NAMALWA (cell line): ENCODE data around the gene FAM234A.
"Not testable (repeated sequence)": the region's sequence is repeated elsewhere in the genome, so short reads cannot be mapped to it uniquely, and the experiment has no call there.

Experiments used
- DNase-seq: peaks from one replicate; pipeline ENCODE4 v3.0.0-alpha.2; 2015; ENCODE audit warnings: low spot score

FAM234A gene

DNA sequence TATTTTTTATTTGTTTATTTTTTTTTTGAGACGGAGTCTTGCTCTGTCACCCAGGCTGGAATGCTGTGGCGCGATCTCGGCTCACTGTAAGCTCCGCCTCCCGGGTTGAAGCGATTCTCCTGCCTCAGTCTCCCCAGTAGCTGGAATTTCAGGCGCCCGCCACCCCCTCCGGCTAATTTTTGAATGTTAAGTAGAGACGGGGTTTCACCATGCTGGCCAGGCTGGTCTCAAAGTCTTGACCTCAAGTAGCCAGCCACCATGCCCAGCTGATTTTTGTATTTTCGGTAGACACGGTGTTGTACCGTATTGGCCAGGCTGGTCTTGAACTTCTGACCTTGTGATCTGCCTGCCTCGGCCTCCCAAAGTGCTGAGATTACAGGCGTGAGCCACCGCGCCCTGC, 4.3 kb upstream of the FAM234A start:
- DNase-seq: not testable (repeated sequence)

DNA sequence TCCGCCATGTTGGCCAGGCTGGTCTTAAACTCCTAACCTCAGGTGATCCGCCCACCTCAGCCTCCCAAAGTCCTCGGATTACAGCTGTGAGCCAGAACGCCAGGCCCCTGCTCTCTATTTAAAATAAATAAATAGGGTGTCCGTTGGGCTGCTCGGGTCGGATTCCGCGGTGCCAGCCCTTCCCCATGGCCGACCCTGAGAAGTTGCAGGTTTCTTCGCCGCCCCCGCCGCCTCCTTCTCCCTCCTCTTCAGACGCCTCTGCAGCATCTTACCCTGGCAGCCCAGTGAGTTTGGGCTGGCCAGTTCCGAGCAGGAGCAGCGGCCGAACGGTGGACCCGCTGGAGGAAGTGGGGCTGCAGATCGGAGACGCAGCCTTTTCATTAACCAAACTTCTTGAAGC, 3.7 kb upstream of the FAM234A start:
- DNase-seq: no peak

DNA sequence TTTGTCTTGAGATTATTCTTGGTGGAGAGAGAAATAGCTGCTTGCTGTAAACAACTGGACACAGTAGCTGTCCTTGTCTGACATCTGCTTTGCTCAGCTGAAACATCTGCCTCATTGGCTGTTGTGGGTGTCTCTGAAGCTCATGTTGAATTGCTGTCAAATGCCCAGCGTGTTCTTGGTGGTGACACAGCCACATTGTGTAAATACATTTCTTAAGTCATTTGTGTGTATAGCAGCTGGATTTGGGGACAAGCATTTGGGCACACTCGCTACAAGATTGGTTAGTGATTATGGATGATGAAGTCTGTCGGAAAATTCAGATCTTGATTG, 5.3 kb downstream of the FAM234A start:
- no peak for DNase-seq

DNA sequence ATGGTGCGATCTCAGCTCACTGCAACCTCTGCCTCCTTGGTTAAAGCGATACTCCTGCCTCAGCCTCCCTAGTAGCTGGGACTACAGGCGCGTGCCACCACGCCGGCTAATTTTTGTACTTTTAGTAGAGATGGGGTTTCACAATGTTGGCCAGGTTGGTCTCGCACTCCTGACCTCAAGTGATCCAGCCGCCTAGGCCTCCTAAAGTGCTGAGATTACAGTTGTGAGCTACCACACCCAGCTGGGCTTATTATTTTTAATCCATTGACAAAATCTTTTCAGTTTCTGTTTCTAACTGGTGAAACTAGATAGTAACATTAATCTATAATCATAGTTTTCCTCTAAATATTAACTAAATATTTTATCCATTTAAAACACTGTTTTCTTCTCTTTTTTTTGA, 5.9 kb downstream of the FAM234A start:
- DNase-seq: no peak

GRCh38 chr16:242281-242680, 7.7 kb downstream of the FAM234A start:
- DNase-seq: no peak

DNA sequence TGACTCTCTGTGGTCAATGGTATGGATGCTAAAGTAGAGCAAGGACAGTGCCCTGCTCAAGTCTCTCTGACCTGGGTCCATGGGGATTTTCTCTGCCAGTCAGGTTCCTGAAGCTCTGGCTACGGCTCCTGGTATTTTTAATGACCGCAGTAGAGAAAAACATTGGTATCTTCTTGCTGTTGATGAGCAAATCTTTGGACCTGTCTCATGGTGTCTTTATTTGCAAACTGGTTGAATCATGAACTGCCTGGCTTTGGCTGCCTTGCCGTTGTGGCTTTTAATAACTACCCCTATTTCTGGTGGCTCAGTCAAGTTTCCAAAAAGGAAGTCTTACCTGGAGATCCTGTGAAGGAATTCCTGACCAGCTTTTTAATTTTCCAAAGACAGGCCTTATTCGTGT, 8.7 kb downstream of the FAM234A start:
- no peak for DNase-seq

GRCh38 chr16:245105-245504, 10.5 kb downstream of the FAM234A start:
- DNase-seq: no peak

GRCh38 chr16:247027-247426, 12.4 kb downstream of the FAM234A start:
- no peak for DNase-seq

GRCh38 chr16:249431-249830, 14.8 kb downstream of the FAM234A start:
- no peak for DNase-seq

- DNase-seq: no peak
Observed at GRCh38 chr16:252366-253337, 18.0 kb downstream of the FAM234A start.

- DNase-seq: no peak
Observed at GRCh38 chr16:253833-254232, 19.2 kb downstream of the FAM234A start.

DNA sequence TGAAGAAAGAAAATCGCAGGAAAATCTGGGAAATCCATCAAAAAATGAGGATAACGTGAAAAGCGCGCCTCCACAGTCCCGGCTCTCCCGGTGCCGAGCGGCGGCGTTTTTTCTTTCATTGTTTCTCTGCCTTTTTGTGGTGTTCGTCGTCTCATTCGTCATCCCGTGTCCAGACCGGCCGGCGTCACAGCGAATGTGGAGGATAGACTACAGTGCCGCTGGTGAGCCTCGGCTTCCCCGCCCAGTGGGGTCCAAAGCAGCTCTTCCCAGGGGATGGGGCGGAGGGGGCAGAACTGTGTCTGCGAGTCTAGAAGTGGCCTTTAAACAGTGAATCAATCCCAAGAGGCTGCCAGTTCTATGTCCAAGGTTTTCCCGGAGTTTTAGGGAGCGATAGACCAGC, 19.8 kb downstream of the FAM234A start:
- no peak for DNase-seq

DNA sequence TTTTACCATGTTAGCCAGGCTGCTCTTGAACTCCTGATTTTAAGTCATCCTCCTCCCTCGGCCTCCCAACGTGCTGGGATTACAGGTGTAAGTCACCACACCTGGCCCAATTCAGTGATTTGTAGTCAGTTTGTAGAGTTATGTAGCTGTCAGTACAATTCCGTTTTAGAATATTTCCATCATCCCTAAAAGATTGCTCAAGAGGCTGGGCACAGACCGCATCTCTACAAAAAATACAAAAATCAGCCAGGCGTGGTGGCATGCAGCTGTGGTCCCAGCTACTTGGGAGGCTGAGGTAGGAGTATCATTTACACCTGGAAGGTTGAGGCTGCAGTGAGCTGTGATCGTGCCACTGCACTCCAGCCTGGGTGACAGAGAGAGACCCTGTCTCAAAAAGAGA, 20.6 kb downstream of the FAM234A start:
- DNase-seq: no peak

DNA sequence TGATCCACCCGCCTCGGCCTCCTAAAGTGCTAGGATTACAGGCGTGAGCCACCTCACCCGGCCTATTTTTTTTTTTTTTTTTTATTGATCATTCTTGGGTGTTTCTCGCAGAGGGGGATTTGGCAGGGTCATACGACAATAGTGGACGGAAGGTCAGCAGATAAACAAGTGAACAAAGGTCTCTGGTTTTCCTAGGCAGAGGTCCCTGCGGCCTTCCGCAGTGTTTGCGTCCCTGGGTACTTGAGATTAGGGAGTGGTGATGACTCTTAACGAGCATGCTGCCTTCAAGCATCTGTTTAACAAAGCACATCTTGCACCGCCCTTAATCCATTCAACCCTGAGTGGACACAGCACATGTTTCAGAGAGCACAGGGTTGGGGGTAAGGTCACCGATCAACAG, 23.5 kb downstream of the FAM234A start:
- not testable (repeated sequence) for DNase-seq

GRCh38 chr16:259226-259625, 24.6 kb downstream of the FAM234A start:
- DNase-seq: no peak

- no peak for DNase-seq
Observed at GRCh38 chr16:259814-260253, 25.2 kb downstream of the FAM234A start.

GRCh38 chr16:260326-260725, 25.7 kb downstream of the FAM234A start:
- no peak for DNase-seq

DNA sequence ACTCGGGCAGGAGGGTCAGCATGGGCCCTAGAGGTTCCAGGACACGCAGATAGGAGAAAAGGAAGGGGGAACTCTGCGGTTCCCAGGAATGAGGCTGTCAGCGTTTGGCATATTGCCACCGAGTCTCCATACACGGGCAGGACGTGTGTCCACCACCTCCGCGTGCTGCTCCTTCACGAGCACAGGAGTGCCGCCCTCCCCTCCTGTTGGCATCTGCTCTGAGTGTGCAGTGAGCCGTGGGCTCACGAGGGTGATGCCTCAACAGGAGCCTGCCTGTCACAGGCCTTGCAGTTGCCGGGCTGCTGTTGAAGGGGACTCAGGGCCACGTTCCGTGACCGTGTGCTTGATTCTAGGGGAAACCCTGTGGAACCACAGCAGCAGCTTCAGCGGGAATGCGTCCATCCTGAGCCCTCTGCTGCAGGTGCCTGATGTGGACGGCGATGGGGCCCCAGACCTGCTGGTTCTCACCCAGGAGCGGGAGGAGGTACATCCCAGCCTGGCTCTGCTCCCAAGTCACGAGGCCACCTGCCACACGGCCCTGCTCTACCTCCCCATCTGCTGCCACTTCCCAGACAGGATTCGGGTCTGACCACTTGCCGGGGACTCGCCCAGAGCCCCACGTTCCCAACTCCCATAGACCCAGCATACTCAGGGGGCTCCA, 26.5 kb downstream of the FAM234A start:
- no peak for DNase-seq

DNA sequence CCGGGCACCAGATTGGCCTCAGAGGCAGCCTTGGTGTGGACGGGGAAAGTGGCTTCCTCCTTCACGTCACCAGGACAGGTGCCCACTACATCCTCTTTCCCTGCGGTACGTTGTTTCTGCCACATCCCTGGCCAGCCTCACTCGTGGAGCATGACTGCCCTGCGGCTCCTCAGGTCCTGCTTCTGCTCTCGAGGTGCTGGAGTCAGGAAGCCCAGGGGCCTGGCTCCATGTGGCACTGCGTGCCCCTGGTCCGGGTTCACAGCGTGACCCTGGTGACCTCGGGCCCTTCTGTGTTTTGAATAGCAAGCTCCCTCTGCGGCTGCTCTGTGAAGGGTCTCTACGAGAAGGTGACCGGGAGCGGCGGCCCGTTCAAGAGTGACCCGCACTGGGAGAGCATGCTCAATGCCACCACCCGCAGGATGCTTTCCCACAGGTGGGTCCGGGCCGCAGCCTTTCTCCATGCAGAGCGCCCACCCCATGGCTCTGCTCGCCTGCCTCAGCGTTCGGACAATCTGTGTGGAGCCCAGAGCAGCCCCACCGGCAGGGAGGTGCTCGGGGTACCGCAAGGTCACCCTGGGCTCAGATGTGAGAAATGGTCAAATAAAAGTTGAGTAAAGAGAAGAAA, 27.6 kb downstream of the FAM234A start:
- no peak for DNase-seq

DNA sequence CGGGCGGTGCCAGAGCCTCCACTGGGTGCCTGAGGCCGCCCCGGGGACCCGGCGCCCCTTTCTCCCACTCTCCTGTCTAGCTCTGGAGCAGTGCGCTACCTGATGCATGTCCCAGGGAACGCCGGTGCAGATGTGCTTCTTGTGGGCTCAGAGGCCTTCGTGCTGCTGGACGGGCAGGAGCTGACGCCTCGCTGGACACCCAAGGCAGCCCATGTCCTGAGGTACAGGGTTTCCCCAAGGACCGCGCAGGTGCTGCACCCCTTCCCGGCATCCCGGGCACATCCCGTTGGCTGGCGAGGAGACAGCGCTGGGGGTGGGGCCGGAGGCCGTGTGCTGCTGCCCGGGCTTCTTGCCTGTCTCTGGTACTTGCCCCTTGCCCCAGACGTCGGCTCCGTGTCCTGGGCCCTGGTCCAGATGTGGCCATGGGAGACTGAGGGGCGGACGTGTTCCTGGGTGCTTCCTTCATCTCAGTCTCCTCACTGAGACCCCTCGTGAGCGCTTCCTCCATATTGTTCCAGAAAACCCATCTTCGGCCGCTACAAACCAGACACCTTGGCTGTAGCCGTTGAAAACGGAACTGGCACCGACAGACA, 28.7 kb downstream of the FAM234A start:
- no peak for DNase-seq

DNA sequence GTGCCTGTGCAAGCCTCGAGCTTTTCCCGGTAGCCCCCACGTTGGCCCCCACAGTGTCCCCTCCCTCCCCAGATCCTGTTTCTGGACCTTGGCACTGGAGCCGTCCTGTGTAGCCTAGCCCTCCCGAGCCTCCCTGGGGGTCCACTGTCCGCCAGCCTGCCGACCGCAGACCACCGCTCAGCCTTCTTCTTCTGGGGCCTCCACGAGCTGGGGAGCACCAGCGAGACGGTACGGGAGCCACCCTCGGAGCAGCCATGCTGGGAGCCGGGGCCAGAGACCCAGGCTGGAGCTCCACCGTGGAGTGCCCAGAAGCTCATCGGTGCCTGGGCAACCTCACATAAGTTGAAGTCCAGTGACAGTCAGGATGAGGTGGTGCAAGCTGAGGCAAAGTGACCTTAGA, 29.3 kb downstream of the FAM234A start:
- DNase-seq: no peak

DNA sequence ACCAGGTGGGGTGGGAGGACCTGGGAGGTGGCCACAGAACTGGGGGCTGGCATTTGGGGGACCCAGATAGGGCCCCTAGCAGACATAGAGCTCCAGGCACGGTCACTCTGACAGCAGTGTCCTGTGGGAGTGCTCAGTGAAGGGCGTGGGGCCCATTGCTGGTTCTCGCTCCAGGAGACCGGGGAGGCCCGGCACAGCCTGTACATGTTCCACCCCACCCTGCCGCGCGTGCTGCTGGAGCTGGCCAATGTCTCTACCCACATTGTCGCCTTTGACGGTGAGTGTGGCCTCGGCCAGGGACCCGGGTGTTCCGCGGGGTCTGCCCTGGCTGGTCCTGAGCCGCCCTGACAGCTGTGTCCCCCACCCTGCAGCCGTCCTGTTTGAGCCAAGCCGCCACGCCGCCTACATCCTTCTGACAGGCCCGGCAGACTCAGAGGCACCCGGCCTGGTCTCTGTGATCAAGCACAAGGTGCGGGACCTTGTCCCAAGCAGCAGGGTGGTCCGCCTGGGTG, 29.9 kb downstream of the FAM234A start:
- DNase-seq: no peak
